Neural cell (in vitro differentiated cells): ENCODE measurements around the gene MMP20. TPM values are rescaled to one million over a fixed set of nuclear protein-coding genes. Genes with fewer than 3 reads are reported as not detected.

Experiments
- H2AFZ ChIP-seq: fragments of 200-600, 300-800 bp; sonication (generic), shearing (Covaris generic); 2 replicates; pipeline ENCODE4 v1.6.0; 2014; ENCODE audit warnings: low read depth, mild to moderate bottlenecking, antibody characterized with exemption, low read length, moderate library complexity
- H3F3A ChIP-seq: fragments of 200-600 bp; shearing (Covaris generic); 2 replicates; pipeline ENCODE4 v1.6.1; 2016; ENCODE audit warnings: mild to moderate bottlenecking, moderate library complexity, mixed read lengths, antibody characterized with exemption, low read length; ENCODE audit not compliant: insufficient read depth, poor library complexity, severe bottlenecking
- H3K27ac ChIP-seq: fragments of 200-600, 300-800 bp; sonication (generic), shearing (Covaris generic); 2 replicates; pipeline ENCODE4 v1.5.1; 2014; ENCODE audit warnings: mild to moderate bottlenecking, low read length, moderate library complexity
- H3K27me3 ChIP-seq: fragments of 300-800, 200-600 bp; sonication (generic), shearing (Covaris generic); 2 replicates; pipeline ENCODE4 v1.6.0; 2014; ENCODE audit warnings: mild to moderate bottlenecking, low read depth, low read length, moderate library complexity; ENCODE audit not compliant: insufficient read depth
- H3K36me3 ChIP-seq: fragments of 300-800, 200-600 bp; sonication (generic), shearing (Covaris generic); 2 replicates; pipeline ENCODE4 v1.5.1; 2014; ENCODE audit warnings: mild to moderate bottlenecking, antibody characterized with exemption, low read length, moderate library complexity; ENCODE audit not compliant: insufficient read depth
- H3K4me2 ChIP-seq: fragments of 300-800, 200-600 bp; sonication (generic), shearing (Covaris generic); 2 replicates; pipeline ENCODE4 v1.6.0; 2014; ENCODE audit warnings: mild to moderate bottlenecking, low read length
- H3K4me3 ChIP-seq: fragments of 300-800, 200-600 bp; sonication (generic), shearing (Covaris generic); 2 replicates; pipeline ENCODE4 v1.5.1; 2014; ENCODE audit warnings: mild to moderate bottlenecking, low read length, moderate library complexity
- H3K79me2 ChIP-seq: fragments of 200-600 bp; shearing (Covaris generic); replicated peaks from 2 replicates; pipeline ENCODE4 v1.6.0; 2014; ENCODE audit warnings: mild to moderate bottlenecking, low read length, moderate library complexity; ENCODE audit not compliant: insufficient read depth
- H3K9ac ChIP-seq: fragments of 300-800, 200-600 bp; sonication (generic), shearing (Covaris generic); 2 replicates; pipeline ENCODE4 v1.6.1; 2016; ENCODE audit warnings: mild to moderate bottlenecking, low read length, mixed read lengths
- H3K9me2 ChIP-seq: fragments of 200-600 bp; shearing (Covaris generic); 2 replicates; pipeline ENCODE4 v1.6.1; 2016; ENCODE audit warnings: mild to moderate bottlenecking, low read length, mixed read lengths; ENCODE audit not compliant: insufficient read depth
- H3K9me3 ChIP-seq: fragments of 200-600, 300-800 bp; sonication (generic), shearing (Covaris generic); 2 replicates; pipeline ENCODE4 v1.6.1; 2016; ENCODE audit warnings: mild to moderate bottlenecking, mixed run types, low read length, moderate library complexity, mixed read lengths
- H4K20me1 ChIP-seq: fragments of 200-600 bp; shearing (Covaris generic); 2 replicates; pipeline ENCODE4 v1.6.1; 2016; ENCODE audit warnings: mild to moderate bottlenecking, mixed run types; ENCODE audit not compliant: insufficient read depth
- EP300 ChIP-seq: fragments of 450-650 bp; conservative IDR thresholded peaks from 2 replicates; pipeline ENCODE4 v1.6.1; 2014; ENCODE audit warnings: antibody characterized with exemption, mild to moderate bottlenecking, moderate library complexity; ENCODE audit not compliant: poor library complexity, severe bottlenecking
- EZH2 ChIP-seq: fragments of 200-600, 300-800 bp; shearing (Covaris generic), sonication (generic); IDR thresholded peaks from 2 replicates; pipeline ENCODE4 v1.6.1; 2014; ENCODE audit warnings: antibody characterized with exemption, low read length, borderline replicate concordance, mild to moderate bottlenecking; ENCODE audit not compliant: insufficient read depth, poor library complexity, severe bottlenecking
- MXI1 ChIP-seq: fragments of 450-650 bp; conservative IDR thresholded peaks from 2 replicates; pipeline ENCODE4 v1.6.1; 2014; ENCODE audit warnings: antibody characterized with exemption, mild to moderate bottlenecking; ENCODE audit not compliant: poor library complexity, severe bottlenecking
- POLR2AphosphoS5 ChIP-seq: IDR thresholded peaks from 2 replicates; pipeline ENCODE4 v1.6.1; 2012
- RAD21 ChIP-seq: fragments of 450-650 bp; conservative IDR thresholded peaks from 2 replicates; pipeline ENCODE4 v1.6.1; 2014; ENCODE audit warnings: antibody characterized with exemption, mild to moderate bottlenecking, moderate library complexity
- SMC3 ChIP-seq: fragments of 450-650 bp; conservative IDR thresholded peaks from 2 replicates; pipeline ENCODE4 v1.6.1; 2014; ENCODE audit warnings: antibody characterized with exemption, mild to moderate bottlenecking, moderate library complexity; ENCODE audit not compliant: poor library complexity
- TAF1 ChIP-seq: IDR thresholded peaks from 2 replicates; pipeline ENCODE4 v1.6.1; 2012; ENCODE audit warnings: low read depth
- polyA plus RNA-seq: library from polyadenylated mRNA; depleted of rRNA; stranded (reverse); fragments of >200 nt; gene quantifications from 2 replicates; pipeline ENCODE4 v1.2.3, GENCODE V29; 2014
- TF ChIP-seq, protein P1 (sequence below): IDR thresholded peaks from 2 replicates; pipeline ENCODE4 v1.6.1; 2012; ENCODE audit warnings: borderline replicate concordance
- TF ChIP-seq, protein P2 (sequence below): fragments of 450-650 bp; IDR thresholded peaks from 2 replicates; pipeline ENCODE4 v1.5.1; 2014; ENCODE audit warnings: antibody characterized with exemption, mild to moderate bottlenecking, moderate library complexity; ENCODE audit not compliant: poor library complexity, severe bottlenecking

MMP20 gene
- polyA plus RNA-seq, 1 donor from 2014 or later: not detected

DNA sequence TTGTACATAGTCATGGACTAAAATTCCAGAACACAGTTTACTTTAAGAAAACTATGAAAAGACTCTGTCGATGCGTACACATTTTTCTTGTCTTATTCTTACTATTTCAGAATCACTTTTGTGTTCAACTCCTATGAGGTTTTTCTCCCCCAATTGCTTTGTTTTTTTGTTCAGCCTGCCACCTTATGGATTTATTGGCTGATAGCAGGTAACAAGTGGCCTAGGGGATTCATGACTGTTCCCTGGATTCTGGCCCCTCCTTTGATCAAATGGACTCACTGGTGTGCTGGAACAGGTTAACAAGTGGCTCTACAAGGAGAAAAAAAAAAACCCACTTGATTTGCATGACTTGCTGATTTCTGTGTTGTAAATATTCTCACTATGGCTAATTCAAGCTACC, 10.6 kb downstream of the MMP20 start:
- Histone ChIP-seq H3K9ac (no peak overlapping the region), H2AFZ (no peak overlapping the region), H4K20me1 (no peaks in the 10 kb centered on the region), H3K27me3 (no peaks in the 10 kb centered on the region), H3K9me2 (no peaks in the 10 kb centered on the region), H3K79me2 (no peaks in the 10 kb centered on the region), H3K9me3 (no peaks in the 10 kb centered on the region), H3K4me3 (no peak overlapping the region), H3F3A (no peaks in the 10 kb centered on the region), H3K27ac (no peak overlapping the region), H3K4me2 (no peak overlapping the region), H3K36me3 (no peaks in the 10 kb centered on the region)
- no peak for TF ChIP-seq MXI1
- no peak for TF ChIP-seq SMC3
- TF ChIP-seq RAD21: no peak
- no peak for TF ChIP-seq EZH2
- no peak for TF ChIP-seq POLR2AphosphoS5
- TF ChIP-seq, protein P1, sequence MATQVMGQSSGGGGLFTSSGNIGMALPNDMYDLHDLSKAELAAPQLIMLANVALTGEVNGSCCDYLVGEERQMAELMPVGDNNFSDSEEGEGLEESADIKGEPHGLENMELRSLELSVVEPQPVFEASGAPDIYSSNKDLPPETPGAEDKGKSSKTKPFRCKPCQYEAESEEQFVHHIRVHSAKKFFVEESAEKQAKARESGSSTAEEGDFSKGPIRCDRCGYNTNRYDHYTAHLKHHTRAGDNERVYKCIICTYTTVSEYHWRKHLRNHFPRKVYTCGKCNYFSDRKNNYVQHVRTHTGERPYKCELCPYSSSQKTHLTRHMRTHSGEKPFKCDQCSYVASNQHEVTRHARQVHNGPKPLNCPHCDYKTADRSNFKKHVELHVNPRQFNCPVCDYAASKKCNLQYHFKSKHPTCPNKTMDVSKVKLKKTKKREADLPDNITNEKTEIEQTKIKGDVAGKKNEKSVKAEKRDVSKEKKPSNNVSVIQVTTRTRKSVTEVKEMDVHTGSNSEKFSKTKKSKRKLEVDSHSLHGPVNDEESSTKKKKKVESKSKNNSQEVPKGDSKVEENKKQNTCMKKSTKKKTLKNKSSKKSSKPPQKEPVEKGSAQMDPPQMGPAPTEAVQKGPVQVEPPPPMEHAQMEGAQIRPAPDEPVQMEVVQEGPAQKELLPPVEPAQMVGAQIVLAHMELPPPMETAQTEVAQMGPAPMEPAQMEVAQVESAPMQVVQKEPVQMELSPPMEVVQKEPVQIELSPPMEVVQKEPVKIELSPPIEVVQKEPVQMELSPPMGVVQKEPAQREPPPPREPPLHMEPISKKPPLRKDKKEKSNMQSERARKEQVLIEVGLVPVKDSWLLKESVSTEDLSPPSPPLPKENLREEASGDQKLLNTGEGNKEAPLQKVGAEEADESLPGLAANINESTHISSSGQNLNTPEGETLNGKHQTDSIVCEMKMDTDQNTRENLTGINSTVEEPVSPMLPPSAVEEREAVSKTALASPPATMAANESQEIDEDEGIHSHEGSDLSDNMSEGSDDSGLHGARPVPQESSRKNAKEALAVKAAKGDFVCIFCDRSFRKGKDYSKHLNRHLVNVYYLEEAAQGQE: no peak
- TF ChIP-seq TAF1: no peak
- TF ChIP-seq EP300: no peak
- TF ChIP-seq, protein P2, sequence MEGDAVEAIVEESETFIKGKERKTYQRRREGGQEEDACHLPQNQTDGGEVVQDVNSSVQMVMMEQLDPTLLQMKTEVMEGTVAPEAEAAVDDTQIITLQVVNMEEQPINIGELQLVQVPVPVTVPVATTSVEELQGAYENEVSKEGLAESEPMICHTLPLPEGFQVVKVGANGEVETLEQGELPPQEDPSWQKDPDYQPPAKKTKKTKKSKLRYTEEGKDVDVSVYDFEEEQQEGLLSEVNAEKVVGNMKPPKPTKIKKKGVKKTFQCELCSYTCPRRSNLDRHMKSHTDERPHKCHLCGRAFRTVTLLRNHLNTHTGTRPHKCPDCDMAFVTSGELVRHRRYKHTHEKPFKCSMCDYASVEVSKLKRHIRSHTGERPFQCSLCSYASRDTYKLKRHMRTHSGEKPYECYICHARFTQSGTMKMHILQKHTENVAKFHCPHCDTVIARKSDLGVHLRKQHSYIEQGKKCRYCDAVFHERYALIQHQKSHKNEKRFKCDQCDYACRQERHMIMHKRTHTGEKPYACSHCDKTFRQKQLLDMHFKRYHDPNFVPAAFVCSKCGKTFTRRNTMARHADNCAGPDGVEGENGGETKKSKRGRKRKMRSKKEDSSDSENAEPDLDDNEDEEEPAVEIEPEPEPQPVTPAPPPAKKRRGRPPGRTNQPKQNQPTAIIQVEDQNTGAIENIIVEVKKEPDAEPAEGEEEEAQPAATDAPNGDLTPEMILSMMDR: no peak

DNA sequence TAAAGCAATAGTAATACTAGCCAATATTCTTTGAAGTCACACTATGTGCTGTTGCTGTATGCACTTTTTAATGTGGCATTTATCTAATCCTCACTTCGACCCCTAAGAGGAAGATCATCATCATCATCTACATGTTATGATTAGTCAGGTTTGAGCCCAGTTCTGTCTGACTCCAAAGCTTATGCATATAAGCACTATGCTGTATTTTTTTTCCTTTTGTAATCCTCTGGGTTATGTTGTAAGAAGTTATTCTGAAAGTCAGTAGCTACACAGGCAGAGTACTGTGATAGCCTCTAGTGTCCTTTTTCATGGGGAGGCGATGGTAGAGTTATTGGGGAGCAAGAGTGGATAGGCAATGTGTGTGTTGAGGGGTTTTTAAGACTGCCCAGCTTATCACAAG, 11.1 kb downstream of the MMP20 start:
- Histone ChIP-seq H3F3A (no peaks in the 10 kb centered on the region), H3K79me2 (no peaks in the 10 kb centered on the region), H4K20me1 (no peaks in the 10 kb centered on the region), H3K36me3 (no peaks in the 10 kb centered on the region), H3K9me2 (no peaks in the 10 kb centered on the region), H3K4me3 (no peak overlapping the region), H3K4me2 (no peak overlapping the region), H3K9me3 (no peaks in the 10 kb centered on the region), H3K9ac (no peak overlapping the region), H3K27ac (no peak overlapping the region), H2AFZ (no peak overlapping the region), H3K27me3 (no peaks in the 10 kb centered on the region)
- TF ChIP-seq EP300: no peak
- no peak for TF ChIP-seq SMC3
- TF ChIP-seq, protein P1: no peak
